GM21390 (cell line): ENCODE measurements around the gene FOXA3.
"Not testable (repeated sequence)": the region's sequence is repeated elsewhere in the genome, so short reads cannot be mapped to it uniquely, and the experiment has no call there.

Experiments
- ATAC-seq: cut with Tn5 transposase; IDR thresholded peaks from one replicate; pipeline ENCODE4 v1.9.1; 2021; ENCODE audit not compliant: unreplicated experiment

Gene FOXA3

DNA sequence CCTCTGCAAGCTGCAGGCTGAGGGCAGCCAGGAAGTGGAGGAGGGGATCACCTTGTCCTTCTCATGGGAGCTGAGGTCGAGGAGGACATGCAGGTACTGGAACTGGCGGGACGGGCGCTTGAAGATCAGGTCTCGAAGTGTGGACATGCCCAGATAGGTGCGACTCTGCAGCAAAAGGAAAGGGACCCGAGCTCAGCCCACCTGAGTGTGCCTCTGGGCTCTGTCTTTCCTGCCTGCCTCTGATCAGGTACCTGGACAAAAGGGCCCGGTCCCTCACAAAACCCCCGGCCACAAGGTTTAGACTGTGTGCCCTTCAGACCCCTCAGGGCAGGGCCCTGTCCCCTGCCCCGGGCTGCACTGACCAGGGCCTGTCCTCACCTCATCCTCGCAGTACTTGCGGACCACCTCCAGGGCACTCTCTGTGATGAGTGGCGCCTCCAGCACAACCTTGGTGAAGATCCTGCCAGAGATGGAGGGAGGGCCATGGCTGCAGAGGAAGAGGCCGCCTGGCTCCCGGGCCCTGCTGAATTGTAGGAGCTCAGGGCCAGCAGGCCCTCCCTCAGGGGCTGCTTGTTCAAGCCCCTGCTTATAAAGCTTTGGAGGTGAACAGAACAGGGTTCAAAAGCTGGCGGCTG, 36.5 kb upstream of the FOXA3 start:
- no peak for ATAC-seq

DNA sequence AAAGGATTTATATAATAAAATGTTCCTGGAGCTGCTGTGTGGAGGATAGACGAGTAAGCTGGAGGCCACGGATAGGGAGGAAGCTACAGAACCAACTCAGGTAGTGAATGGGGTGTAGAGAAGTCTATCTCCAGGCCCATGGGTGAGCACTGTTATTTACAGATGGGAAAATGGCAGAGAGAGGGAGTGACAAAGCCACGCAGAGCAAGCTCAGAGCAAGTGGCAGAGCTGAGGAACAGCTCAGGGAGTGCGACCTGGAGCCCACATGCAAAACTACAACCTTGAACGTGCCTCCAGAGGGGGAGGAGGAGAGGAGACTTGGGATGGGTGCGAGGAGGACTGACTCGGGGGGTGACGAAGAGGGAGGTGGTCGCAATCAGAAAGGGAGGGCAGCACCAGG, 35.6 kb upstream of the FOXA3 start:
- ATAC-seq: no peak

DNA sequence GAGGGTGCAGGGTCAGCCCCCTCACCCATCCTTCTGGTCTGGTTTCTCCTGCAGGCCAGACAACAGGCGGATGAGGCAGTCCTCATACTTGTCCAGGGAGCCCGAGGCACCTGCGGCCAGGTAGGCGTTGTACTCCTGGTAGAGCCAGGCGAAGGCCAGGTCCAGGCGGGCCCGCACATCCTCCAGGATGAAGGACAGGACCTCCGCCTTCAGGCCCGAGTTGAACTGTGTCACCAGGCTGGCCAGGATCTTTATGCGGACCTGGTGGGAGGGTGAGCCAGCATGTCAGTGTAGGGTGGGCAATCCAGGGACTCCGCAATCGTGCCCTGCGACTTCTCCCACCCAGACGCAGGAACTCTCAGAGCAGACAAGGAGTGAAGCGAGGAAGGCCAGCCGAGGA, 35.2 kb upstream of the FOXA3 start:
- no peak for ATAC-seq

DNA sequence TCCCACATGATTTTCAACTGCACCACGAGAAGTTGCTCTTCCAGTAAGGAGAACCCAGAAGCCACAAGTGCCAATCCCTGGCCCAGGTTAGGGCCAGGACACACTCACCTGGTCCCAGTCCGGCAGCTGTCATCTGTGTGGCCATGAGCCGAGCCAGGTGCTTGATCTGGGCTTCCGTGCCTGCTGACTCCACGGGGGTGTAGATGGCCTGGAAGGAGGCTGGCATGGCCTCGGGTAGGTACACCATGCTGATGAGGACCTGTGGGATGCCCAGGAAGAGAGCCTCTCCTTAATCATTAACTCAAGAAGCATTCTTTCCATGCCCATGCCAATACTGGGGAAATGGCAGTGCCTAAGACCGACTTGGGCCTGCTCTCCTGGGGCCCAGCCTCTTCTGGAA, 29.2 kb upstream of the FOXA3 start:
- no peak for ATAC-seq

DNA sequence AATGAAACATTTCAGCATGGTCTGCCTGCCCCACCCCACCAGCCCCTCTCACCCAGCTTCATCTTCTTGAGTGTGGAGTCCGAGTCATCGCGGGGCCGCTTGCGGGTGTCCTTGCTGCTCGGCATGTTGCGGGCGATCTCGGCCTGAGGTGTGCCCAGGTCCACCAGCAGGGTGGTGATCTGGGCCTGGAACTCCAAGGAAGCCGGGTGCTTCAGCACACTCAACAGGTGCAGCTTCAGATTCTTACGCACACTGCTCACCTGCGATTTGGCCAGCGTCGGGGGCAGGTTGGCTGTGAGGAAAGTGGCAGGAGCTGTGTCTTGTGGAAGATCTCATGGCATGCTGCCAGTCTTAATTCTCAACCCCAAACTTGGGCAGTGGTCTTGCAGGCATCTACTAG, 21.9 kb upstream of the FOXA3 start:
- ATAC-seq: no peak

DNA sequence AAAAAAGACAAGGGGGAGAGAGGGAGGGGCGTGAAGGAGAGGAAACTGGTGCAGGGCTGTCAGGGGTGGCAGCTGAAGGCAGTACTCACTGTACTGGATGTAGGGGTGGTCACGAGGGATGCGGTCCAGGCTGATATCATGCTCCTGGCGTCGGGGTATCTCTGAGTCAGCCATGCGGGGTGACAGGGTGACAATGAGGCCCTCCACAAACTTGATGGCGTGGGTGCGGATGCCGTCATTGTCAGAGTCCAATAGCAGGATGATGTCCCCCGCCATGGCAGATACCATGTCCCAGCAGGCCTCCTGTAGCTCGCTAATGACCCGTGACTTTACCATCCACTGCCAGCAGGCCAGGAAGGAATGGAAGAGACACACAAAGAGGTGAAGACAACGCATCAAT, 16.5 kb upstream of the FOXA3 start:
- no peak for ATAC-seq

DNA sequence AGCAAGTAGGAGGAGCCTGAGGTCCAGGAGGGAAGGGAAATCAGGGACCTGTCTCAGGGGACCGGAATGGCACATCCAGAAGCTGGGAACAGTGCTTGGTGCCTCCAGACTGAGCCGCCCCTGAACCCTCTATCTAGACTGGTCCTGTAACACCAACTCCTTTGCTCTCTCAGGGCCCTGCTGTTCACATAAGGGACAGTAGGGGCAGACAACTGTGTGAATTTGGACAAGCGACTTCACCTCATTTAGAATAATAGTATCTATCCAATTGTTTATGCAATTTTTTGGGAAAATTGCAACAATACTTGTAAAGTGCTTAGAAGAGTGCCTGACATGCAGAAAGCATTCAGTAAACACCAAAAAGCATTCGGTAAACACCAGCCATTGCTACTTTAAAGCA, 15.2 kb upstream of the FOXA3 start:
- no peak for ATAC-seq

DNA sequence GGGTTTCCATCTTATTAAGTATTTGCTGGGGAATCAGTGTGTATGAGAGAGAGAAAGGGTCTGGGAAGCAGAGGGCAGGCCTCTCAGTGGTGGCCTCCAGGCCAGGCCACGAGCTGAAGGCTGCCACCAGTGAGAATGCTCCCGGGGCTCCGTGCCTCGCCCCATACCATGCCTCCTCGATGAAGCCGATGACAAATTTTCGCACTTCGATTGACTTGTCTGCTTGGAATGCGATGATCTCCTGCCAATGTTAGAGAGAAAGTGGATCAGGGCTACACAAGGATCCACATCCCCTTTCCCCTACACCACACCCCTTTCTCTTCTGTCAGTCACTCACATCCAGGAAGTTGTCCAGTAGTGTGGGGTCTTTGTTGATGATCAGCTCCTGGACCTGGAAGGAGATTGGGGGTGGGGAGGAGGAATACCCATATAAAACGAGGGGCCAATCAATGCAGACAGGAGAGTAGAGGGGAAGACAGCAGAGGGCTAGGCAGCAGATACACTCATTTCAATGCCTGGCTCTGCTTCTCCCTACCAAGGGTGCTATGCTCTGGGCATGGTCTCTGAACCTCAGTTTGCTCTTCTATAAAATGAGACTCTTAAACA, 11.9 kb upstream of the FOXA3 start:
- ATAC-seq: no peak

DNA sequence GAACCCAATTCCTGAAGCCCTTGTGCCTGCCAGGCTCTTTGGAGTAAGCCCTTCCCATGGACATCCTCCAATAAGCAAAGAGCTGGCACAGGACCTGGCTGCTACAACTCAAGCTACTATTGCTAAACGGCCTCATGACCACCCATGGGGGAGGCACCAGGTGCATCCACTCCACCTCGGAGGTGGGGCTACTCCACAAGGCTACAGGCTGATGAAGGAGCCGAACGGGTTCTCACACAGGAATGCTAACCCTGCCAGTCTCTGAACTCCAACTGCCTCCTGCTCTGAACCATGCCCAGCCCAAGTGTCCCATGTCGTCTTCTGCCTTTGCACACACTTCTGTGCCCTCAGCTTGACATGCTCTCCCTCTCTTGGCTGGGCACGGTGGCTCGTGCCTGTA, 11.1 kb upstream of the FOXA3 start:
- no peak for ATAC-seq

DNA sequence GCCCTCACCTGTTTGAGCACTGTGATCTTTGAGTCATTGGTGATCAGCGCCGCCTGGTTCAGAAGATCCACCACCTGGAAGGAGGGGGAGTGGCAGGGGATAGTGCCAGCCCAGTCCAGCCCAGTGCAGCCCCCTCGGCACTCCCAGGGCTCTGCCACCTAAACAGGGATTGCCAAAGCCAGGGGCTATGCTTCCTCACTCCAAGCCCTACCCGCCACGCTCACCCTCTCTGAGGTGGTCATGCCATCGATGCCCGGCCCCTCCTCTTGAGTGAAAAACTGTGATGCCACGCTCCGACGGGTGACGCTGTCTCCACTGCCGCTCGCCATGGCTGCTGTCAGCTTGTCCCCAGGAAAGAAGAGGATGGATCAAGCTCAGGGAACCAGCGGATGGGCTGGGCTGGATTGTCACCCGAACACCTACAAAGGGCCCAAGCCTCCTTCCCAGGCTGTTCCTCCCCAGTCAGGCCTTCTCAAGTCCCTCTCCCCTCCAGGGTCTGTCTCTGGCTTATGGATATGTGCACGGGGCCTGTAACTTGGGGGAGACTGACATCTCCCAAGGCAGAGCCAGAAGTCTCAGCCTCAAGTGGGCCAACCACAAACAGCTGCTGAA, 9.9 kb upstream of the FOXA3 start:
- no peak for ATAC-seq

DNA sequence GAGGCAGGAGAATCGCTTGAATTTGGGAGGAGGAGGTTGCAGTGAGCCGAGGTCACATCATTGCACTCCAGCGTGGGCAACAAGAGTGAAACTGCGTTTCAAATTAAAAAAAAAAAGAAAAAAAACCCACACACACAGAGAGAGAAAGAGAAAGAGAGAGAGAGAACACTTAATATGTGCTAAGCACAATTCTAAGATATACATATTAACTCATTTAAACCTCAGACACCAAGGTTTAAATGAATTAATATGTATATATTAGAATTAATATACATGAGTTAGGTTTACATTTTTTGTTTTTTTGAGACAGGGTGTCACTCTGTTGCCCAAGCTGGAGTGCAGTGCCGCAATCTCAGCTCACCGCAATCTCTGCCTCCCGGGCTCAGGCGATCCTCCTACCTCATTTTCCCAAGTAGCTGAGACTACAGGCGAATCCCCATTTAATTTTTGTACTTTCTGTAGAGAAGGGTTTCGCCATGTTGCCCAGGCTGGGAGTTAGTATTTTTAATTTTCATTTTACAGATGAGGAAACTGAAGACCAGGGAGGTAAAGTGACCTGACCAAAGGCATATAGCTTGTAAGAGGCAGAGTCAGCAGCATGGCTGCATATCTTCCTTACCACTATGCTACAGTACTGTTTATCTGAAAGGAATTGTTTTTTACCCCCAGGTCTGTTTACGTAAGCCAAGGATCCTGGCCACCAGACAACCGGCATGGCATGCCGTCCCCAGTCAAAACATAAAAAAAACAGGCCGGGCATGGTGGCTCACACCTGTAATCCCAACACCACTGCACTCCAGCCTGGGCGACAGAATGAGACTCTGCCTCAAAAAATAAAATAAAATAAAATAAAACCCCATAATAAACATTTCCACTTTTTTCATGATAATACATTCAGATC, 3.5 kb upstream of the FOXA3 start:
- no peak for ATAC-seq

DNA sequence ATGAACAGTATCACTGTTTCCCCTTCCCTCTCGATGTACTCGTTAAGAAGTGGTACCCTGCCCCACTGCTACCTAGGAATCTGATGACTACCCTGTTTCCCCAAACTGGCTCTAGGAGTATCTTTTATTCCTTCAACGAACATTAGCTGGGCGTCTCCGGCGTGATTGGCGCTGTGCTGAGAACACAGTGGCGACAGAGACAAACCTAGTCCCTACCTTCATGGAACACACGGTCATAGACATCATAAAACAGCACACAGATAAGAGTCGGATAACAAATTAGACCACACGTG, 1.9 kb upstream of the FOXA3 start:
- no peak for ATAC-seq

DNA sequence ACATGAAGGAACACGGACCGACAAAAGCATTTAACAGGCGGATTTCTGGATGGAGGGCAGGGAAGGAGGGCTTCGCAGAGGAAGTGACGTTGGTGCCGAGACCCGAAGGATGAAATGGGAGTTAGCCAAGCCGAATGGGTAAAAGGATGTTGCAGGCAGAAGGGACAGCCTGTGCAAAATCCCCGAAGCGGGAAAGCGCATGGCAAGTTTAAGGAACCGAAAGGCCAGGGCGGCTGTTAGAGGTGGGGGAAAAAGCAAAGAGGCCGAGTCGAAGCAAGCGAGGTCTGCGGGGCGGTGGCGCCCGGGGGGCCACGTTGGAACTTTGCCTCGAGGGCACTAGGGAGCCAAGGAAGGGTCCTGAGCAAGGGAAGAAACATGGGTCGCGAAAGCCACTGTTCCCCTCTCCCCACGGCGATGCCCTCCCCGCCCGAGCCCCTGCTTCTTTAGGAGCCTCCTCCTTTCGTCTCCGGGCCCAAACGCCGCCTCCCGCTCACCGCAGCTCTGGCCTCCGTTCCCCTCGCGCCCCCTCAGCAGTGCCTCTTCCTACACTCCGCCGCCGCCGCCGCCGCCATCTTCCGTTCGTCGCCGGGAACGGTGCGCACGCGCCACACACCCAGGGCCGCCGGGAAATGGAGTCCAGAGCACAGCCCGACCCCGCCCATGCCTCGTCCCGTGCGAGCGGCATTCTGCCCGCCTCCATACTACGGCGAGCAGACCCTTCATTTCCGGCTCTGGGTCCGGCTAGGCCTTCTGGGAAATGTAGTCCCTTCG, 1.4 kb upstream of the FOXA3 start, which contains the start of gene SYMPK:
Gene SYMPK, minus strand, starts transcription at position 584 of the 771 bp plus-strand sequence. CDS start 8,652 bp downstream, outside the sequence.
- peak; percentile 87 for ATAC-seq

DNA sequence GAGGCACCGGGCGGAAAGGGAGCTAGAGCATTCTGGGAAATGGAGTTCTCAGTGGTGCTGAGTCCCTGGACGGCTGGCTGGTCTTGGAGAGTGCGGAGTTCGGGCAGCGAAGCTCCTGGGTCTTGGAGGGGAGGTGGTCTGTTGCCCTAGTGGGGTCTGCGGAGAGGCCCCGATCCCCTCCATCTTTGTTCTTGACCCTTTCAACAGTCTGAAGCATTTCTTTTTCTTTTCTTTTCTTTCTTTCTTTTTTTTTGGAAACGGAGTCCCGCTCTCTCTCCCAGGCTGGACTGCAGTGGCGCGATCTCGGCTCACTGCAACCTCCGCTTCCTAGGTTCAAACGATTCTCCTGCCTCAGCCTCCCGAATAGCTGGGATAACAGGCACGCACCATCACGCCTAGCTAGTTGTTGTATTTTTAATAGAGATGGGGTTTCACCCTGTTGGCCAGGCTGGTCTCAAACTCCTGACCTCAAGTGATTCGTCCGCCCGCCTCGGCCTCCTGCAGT, 739 bp upstream of the FOXA3 start:
- ATAC-seq: no peak

DNA sequence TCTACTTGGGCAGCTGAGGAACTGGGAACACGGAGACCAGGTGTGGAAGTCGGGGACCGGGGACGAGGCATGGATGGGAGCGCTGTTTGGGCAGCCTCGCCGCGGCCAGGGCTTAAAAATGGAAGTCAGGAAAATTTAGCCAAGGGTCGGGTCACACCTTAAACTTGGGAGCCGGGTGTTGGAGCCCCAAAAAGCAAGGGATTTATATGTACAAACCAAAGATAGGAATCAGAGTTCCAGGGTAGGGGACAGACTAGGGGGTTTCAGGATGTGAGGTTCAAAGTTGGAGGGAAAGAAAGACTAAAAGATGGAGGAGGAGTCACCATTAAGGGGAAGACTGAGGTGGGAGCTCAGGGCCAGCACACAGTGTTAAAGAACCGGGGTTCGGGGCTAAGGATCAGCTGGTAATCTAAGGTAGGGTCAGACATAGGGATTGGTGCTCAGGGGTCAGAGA, 530 bp downstream of the FOXA3 start:
- ATAC-seq: no peak

DNA sequence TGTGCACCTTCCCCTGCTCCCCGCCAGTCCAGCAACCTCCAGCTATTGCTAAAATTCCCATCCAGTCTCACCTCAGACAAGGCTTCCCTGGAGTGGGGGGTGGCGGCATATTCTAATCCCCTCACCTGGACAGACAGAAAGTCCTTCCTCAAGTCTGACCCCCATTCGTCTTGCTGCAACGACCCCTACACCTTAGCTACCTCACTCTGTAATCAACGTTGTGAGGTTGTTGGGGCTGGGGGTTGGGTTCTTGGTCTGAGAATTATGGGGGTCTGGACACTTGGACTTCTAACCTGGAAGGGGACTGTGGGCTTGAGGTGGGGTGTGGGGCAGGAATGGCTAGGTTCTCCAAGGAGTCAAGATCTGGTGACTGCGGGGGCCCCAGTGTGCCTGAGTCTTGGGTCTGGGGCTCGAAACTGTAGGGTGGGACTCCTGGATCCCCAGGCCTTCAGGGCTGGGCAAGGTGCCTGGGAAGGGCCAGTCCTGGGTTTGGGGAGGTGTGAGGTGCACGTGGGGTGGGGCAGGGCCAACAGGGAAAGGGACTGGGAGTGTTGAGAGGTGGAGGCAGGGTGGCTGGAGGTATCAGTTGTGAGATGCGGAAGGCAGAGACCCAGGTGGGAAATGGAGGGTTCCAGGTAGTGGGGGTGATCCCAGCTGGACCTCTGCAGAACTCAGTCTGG, 1.3 kb downstream of the FOXA3 start:
- ATAC-seq: no peak

DNA sequence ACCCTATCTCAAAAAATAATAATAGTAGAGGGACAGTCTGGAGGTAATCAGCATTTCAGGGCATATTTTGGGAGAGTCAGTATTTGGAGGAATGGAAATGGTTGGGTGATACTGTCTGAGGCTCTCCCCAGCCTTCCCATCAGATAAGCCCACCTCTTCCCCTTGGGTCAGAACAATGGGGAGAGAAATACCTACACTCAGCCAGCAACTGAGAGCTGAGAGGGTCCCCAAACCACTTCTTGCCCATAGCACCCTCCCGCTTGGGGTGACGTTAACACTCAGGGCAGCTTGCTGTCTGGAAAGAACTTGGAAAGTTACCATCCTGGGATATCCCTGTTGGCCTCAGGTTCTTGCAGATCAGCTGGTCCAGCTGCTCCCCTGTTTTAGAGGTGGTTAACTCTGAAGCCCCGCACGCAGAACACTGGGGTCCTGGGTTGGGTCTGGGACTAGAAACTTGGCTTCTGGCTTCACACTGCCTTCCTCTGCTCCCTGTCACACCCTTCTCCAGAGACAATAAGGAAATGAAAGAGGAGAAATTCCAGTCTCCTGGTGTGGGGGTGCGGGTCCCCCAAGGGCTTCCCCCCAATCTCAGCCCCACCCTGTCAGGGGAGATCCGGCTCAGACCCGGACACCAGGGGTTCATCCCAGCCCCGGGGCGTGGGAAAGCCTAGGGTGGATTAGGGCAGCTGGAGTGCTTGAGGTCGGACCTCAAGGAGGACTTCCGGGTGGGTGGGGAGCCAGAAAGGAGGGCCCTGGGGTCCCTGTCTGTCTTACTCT, 2.5 kb downstream of the FOXA3 start:
- no peak for ATAC-seq

DNA sequence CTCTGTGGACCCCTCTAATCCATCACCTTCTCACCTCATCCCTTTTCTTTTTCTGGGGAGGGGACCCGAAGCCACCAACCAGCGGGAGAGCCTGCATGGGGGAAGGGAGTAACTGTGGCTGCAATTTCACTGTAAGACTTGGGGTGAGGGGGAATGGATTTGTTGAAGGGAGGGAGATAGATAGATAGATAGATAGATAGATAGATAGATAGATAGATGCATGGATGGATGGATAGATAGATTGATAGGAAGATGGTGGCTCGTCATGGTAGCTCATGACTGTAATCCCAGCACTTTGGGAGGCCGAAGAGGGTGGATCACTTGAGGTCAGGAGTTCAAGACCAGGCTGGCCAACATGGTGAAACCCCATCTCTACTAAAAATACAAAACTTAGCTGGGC, 3.1 kb downstream of the FOXA3 start:
- not testable (repeated sequence) for ATAC-seq

DNA sequence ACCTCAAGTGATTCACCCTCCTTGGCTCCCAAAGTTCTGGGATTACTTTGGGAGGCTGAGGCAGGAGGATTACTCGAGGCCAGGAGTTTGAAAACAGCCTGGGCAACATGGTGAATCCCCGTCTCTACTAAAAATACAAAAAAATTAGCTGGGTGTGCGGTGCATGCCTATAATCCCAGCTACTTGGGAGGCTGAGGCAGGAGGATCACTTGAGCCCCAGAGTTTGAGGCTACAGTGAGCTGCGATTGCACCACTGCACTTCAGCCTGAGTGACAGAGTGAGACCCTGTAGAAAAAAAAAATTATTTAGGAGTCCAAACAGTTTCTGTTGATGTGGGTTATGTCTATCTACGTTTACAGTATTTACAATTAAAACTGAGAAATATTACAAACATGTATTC, 6.7 kb downstream of the FOXA3 start:
- ATAC-seq: no peak
